MM.1S (cell line): ENCODE results near the gene DMAC2.
"Not testable (repeated sequence)": the region's sequence is repeated elsewhere in the genome, so short reads cannot be mapped to it uniquely, and the experiment has no call there.

Source experiments
- DNase-seq: peaks from one replicate; pipeline ENCODE4 v3.0.0-alpha.2; 2015
- H2AFZ ChIP-seq: fragments of 300-600 bp; sonication (generic); 2 replicates; pipeline ENCODE4 v1.6.0; 2016; ENCODE audit warnings: antibody characterized with exemption, low read length
- H3F3A ChIP-seq: fragments of 300-600 bp; sonication (generic); 2 replicates; pipeline ENCODE4 v1.6.1; 2016; ENCODE audit warnings: mild to moderate bottlenecking, antibody characterized with exemption, low read length, moderate library complexity, mixed read lengths; ENCODE audit not compliant: insufficient read depth
- H3K27ac ChIP-seq: fragments of 300-600 bp; sonication (generic); 2 replicates; pipeline ENCODE4 v1.5.1; 2016; ENCODE audit warnings: mild to moderate bottlenecking, low read length
- H3K27me3 ChIP-seq: fragments of 300-600 bp; sonication (generic); replicated peaks from 2 replicates; pipeline ENCODE4 v1.6.0; 2016; ENCODE audit warnings: low read length; ENCODE audit not compliant: insufficient read depth
- H3K36me3 ChIP-seq: fragments of 300-600 bp; sonication (generic); replicated peaks from 2 replicates; pipeline ENCODE4 v1.6.1; 2016; ENCODE audit warnings: mild to moderate bottlenecking, low read length, mixed read lengths; ENCODE audit not compliant: insufficient read depth
- H3K4me1 ChIP-seq: fragments of 300-600 bp; sonication (generic); 2 replicates; pipeline ENCODE4 v1.6.1; 2016; ENCODE audit warnings: low read length, mixed read lengths
- H3K4me2 ChIP-seq: fragments of 300-600 bp; sonication (generic); 2 replicates; pipeline ENCODE4 v1.6.0; 2016; ENCODE audit warnings: low read depth, low read length
- H3K4me3 ChIP-seq: fragments of 300-600 bp; sonication (generic); 2 replicates; pipeline ENCODE4 v1.5.1; 2016; ENCODE audit warnings: low read length, mixed read lengths
- H3K79me2 ChIP-seq: fragments of 300-600 bp; sonication (generic); 2 replicates; pipeline ENCODE4 v1.6.1; 2016; ENCODE audit warnings: mixed run types, low read length, mixed read lengths
- H3K9ac ChIP-seq: fragments of 300-600 bp; sonication (generic); 2 replicates; pipeline ENCODE4 v1.6.1; 2016; ENCODE audit warnings: low read length, mixed read lengths
- H3K9me2 ChIP-seq: fragments of 300-600 bp; sonication (generic); replicated peaks from 2 replicates; pipeline ENCODE4 v1.6.1; 2016; ENCODE audit warnings: mild to moderate bottlenecking, low read length, mixed read lengths; ENCODE audit not compliant: insufficient read depth
- H3K9me3 ChIP-seq: fragments of 300-600 bp; sonication (generic); replicated peaks from 2 replicates; pipeline ENCODE4 v1.6.1; 2016; ENCODE audit warnings: mild to moderate bottlenecking, low read length, mixed read lengths; ENCODE audit not compliant: insufficient read depth
- H4K20me1 ChIP-seq: fragments of 300-600 bp; sonication (generic); 2 replicates; pipeline ENCODE4 v1.6.1; 2016; ENCODE audit warnings: mild to moderate bottlenecking, low read length, moderate library complexity, mixed read lengths; ENCODE audit not compliant: insufficient read depth
- CTCF ChIP-seq: fragments of 300-600 bp; sonication (generic); IDR thresholded peaks from 2 replicates; pipeline ENCODE4 v1.5.1; 2016; ENCODE audit warnings: antibody characterized with exemption, low read length, mixed read lengths
- EZH2 ChIP-seq: fragments of 300-600 bp; sonication (generic); optimal IDR thresholded peaks from 2 replicates; pipeline ENCODE3; 2017; ENCODE audit warnings: low read depth, mild to moderate bottlenecking, antibody characterized with exemption, low read length, mixed read lengths
- EZH2phosphoT487 ChIP-seq: fragments of 300-600 bp; sonication (generic); IDR thresholded peaks from 2 replicates; pipeline ENCODE4 v1.6.1; 2018; ENCODE audit warnings: antibody characterized with exemption, low read length

The DMAC2 gene

DNA sequence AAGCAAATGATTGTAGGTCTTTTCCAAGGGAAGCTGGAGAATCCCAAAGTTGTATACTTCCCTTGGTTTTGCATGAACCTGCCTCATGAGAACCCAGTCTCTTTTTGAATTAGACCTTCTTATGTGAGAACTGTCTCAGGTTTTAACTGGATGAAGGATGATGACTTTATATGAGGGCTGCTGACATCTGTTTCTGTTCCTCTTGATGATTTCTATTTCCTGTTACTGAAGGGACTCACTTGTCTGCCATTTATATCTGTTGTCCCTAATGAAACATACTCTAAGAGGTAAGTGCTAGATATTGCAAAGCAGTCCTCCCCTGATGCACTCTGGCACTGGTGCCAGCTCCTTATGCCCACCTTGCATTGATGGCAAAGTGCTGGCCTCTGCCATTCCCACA is 36.9 kb upstream of the DMAC2 start:
- H2AFZ ChIP-seq: no peak overlapping the region
- H3K36me3 ChIP-seq: no peaks in the 10 kb centered on the region
- no peaks in the 10 kb centered on the region for H3K9me3 ChIP-seq
- 0 out of 2 replicates have a peak, but pooled peaks cover 4% of the 10 kb centered on the region for H3K4me1 ChIP-seq
- no peak for TF ChIP-seq EZH2phosphoT487
- no peak for TF ChIP-seq EZH2
- no peak for TF ChIP-seq CTCF
- DNase-seq: no peak
- H3K27me3 ChIP-seq: peaks cover 22% of the 10 kb centered on the region
- no peak overlapping the region for H3K9ac ChIP-seq
- H4K20me1 ChIP-seq: no peaks in the 10 kb centered on the region
- no peaks in the 10 kb centered on the region for H3K9me2 ChIP-seq
- no peaks in the 10 kb centered on the region for H3F3A ChIP-seq
- no peak overlapping the region for H3K27ac ChIP-seq
- no peak overlapping the region for H3K4me2 ChIP-seq
- H3K4me3 ChIP-seq: no peak overlapping the region
- no peaks in the 10 kb centered on the region for H3K79me2 ChIP-seq

DNA sequence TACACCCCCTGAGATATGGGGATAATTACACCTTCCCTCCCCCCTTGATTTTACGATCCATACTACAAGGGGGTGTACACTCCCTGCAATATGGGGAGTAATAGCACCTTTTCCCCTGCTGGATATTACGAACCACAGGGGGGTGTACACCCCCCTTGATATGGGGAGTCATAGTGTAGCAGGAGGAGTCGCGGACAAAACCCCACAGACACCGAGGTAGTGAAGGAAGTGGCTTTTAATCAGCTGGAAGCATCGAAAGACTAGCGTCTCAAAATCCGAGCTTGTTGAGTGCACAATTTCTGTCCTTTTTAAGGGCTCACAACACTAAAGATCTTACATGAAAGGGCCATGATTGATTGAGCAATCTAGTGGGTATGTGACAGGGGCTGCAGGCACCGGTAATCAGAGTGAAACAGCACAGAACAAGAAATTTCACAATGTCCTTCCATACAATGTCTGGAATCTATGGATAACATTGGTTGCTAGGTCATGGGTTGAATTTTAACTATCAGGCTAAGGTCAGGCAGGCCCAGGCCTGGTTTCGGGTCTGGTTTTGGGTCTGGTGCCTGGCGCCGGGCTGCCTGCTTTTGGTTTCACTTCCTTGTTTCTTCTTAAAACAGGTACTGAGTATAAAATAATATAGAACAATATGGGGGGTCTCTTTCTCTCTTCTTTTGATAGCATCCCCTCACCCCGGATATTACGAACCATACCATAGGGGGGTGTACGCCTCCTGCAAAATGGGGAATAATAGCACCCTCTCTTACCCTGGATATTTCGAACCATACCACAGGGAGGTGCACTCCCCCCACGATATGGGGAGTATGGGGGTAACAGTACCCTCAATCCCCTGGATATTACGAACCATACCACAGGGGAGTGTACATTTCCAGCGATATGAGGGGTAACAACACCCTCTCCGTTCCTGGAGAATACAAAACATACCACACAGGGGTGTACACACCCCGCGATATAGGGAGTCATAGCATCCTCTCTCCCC is 23.8 kb upstream of the DMAC2 start:
- H3K4me1 ChIP-seq: peaks cover 11% of the 10 kb centered on the region
- peak overlapping the region; percentile 58 for H2AFZ ChIP-seq
- H3K27ac ChIP-seq: peak overlapping the region; percentile 59
- peak; percentile 14; the same call in 1 of the 2 replicates for TF ChIP-seq CTCF
- peak; percentile 45 for DNase-seq
- H3K9me3 ChIP-seq, H4K20me1 ChIP-seq, H3K27me3 ChIP-seq, H3K36me3 ChIP-seq, H3F3A ChIP-seq, H3K9me2 ChIP-seq, H3K79me2 ChIP-seq: not testable (repeated sequence)
- peak overlapping the region; percentile 20; the same call in 1 of the 2 replicates for H3K9ac ChIP-seq
- peak overlapping the region; percentile 51 for H3K4me3 ChIP-seq
- H3K4me2 ChIP-seq: peak overlapping the region; percentile 56

DNA sequence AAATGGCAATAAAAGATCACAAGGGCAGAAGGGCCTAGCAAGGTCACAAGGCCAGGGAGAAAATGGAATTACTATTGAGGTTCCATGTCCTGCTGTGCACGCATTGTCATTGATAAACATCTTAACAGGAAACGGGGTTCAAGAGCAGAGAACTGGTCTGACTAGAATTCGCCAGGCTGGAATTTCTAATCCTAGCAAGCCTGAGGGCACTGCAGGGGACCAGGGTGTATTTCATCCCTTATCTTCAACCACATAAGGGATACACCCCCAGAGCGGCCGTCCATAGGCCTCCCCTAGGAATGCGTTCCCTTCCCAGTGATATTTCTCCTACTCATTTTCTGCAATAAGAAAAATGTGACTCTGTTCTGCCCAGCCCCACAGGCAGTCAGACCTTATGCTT is 22.8 kb upstream of the DMAC2 start:
- Histone ChIP-seq H3F3A (peaks cover 12% of the 10 kb centered on the region; the same call in 1 of the 2 replicates), H3K4me1 (peaks cover 19% of the 10 kb centered on the region), H4K20me1 (no peaks in the 10 kb centered on the region), H3K9me3 (no peaks in the 10 kb centered on the region), H3K4me3 (no peak overlapping the region), H2AFZ (no peak overlapping the region), H3K36me3 (no peaks in the 10 kb centered on the region), H3K27ac (no peak overlapping the region), H3K79me2 (no peaks in the 10 kb centered on the region), H3K9me2 (no peaks in the 10 kb centered on the region), H3K4me2 (peak overlapping the region; percentile 56; the same call in 1 of the 2 replicates), H3K27me3 (no peaks in the 10 kb centered on the region), H3K9ac (no peak overlapping the region)
- DNase-seq: no peak
- TF ChIP-seq EZH2phosphoT487: no peak
- TF ChIP-seq CTCF: no peak
- no peak for TF ChIP-seq EZH2
